Astrocyte (in vitro differentiated cells and primary cell): ENCODE results near the gene C17orf113. TPM values are rescaled to one million over a fixed set of nuclear protein-coding genes. Genes with fewer than 3 reads are reported as not detected.
A peak's percentile ranks its signal among the peaks of the same experiment; 100 is the strongest.
"Not testable (repeated sequence)": the region's sequence is repeated elsewhere in the genome, so short reads cannot be mapped to it uniquely, and the experiment has no call there.

Experiments
- DNase-seq: peaks from one replicate; pipeline ENCODE4 v3.0.0-alpha.2; 2010; ENCODE audit warnings: low read depth
- FAIRE-seq: peaks from 2 replicates; lab custom pipeline; 2011; peaks lifted over from hg19 to GRCh38; lab: Jason Lieb, UNC
- H2AFZ ChIP-seq: 2 replicates; pipeline ENCODE4 v1.6.0; 2012; ENCODE audit warnings: low read depth, low read length, inconsistent platforms
- H3K27ac ChIP-seq: 2 replicates; pipeline ENCODE4 v1.5.1; 2011; ENCODE audit warnings: low read depth, low read length, inconsistent platforms
- H3K27me3 ChIP-seq: 2 replicates; pipeline ENCODE4 v1.6.0; 2011; ENCODE audit warnings: low read length, inconsistent platforms; ENCODE audit not compliant: insufficient read depth
- H3K36me3 ChIP-seq: 2 replicates; pipeline ENCODE4 v1.5.1; 2011; ENCODE audit warnings: low read length, inconsistent platforms; ENCODE audit not compliant: insufficient read depth
- H3K4me1 ChIP-seq: 2 replicates; pipeline ENCODE4 v1.5.1; 2011; ENCODE audit warnings: low read length, inconsistent platforms; ENCODE audit not compliant: insufficient read depth
- H3K4me2 ChIP-seq: 2 replicates; pipeline ENCODE4 v1.6.0; 2012; ENCODE audit warnings: low read length, inconsistent platforms
- H3K4me3 ChIP-seq: 2 replicates; pipeline ENCODE4 v1.5.1; 2011; ENCODE audit warnings: low read depth, mild to moderate bottlenecking, low read length, inconsistent platforms; ENCODE audit not compliant: insufficient read depth
- H3K79me2 ChIP-seq: 2 replicates; pipeline ENCODE4 v1.6.0; 2012; ENCODE audit warnings: mild to moderate bottlenecking, low read length, inconsistent platforms; ENCODE audit not compliant: insufficient read depth
- H3K9ac ChIP-seq: 2 replicates; pipeline ENCODE4 v1.6.0; 2012; ENCODE audit warnings: mild to moderate bottlenecking, low read length, inconsistent platforms
- H3K9me3 ChIP-seq: 2 replicates; pipeline ENCODE4 v1.5.1; 2012; ENCODE audit warnings: low read depth, mild to moderate bottlenecking, low read length, inconsistent platforms; ENCODE audit not compliant: insufficient read depth
- H4K20me1 ChIP-seq: 2 replicates; pipeline ENCODE4 v1.6.0; 2012; ENCODE audit warnings: low read length, inconsistent platforms; ENCODE audit not compliant: insufficient read depth
- H3K27ac Mint-ChIP-seq: one replicate; pipeline ENCODE4 v1.8.0; 2021; ENCODE audit warnings: mild to moderate bottlenecking, mixed read lengths; ENCODE audit not compliant: unreplicated experiment
- H3K27me3 Mint-ChIP-seq: one replicate; pipeline ENCODE4 v1.8.0; 2021; ENCODE audit warnings: low read depth, mixed read lengths; ENCODE audit not compliant: unreplicated experiment
- H3K36me3 Mint-ChIP-seq: one replicate; pipeline ENCODE4 v1.8.0; 2021; ENCODE audit warnings: low read depth, mixed read lengths; ENCODE audit not compliant: unreplicated experiment
- H3K4me1 Mint-ChIP-seq: one replicate; pipeline ENCODE4 v1.8.0; 2021; ENCODE audit warnings: low read depth, mixed read lengths; ENCODE audit not compliant: unreplicated experiment
- H3K4me3 Mint-ChIP-seq: one replicate; pipeline ENCODE4 v1.8.0; 2021; ENCODE audit warnings: mild to moderate bottlenecking, moderate library complexity, mixed read lengths; ENCODE audit not compliant: unreplicated experiment
- H3K9me3 Mint-ChIP-seq: one replicate; pipeline ENCODE4 v1.8.0; 2021; ENCODE audit warnings: mild to moderate bottlenecking, mixed read lengths; ENCODE audit not compliant: unreplicated experiment
- CTCF ChIP-seq: IDR thresholded peaks from 2 replicates; pipeline ENCODE4 v1.5.1; 2011; ENCODE audit warnings: low read depth, mild to moderate bottlenecking, inconsistent platforms, low read length, moderate library complexity; ENCODE audit not compliant: insufficient read depth
- EZH2 ChIP-seq: IDR thresholded peaks from 2 replicates; pipeline ENCODE4 v1.6.1; 2012; ENCODE audit warnings: mild to moderate bottlenecking, low read length, inconsistent platforms; ENCODE audit not compliant: insufficient read depth
- total RNA-seq: library from RNA; stranded (reverse); gene quantifications from 2 replicates; pipeline ENCODE4 v1.2.1, GENCODE V29; 2021

The C17orf113 gene
- total RNA-seq, 1 donor from 2014 or later = 0.23 TPM

GRCh38 chr17:42016941-42017865, 33.2 kb downstream of the C17orf113 start, which contains the start of gene DNAJC7:
TSS of gene DNAJC7 (minus strand) at chr17:42017439. CDS start at chr17:42017416, 23 bp downstream.
- peak within 1 kb of the TSS; percentile 92 for H2AFZ ChIP-seq
- Mint-ChIP-seq H3K36me3 (peaks cover 9% of the 10 kb centered on the region), H3K27me3 (no peaks in the 10 kb centered on the region), H3K4me1 (peaks cover 23% of the 10 kb centered on the region), H3K27ac (peak within 1 kb of the TSS; percentile 99), H3K4me3 (peak within 1 kb of the TSS; percentile 100), H3K9me3 (peaks cover under 1% of the 10 kb centered on the region)
- TF ChIP-seq CTCF = no peak
- no peak for TF ChIP-seq EZH2
- H4K20me1 ChIP-seq = peaks cover 30% of the 10 kb centered on the region
- peak within 1 kb of the TSS; percentile 91 for H3K4me3 ChIP-seq
- FAIRE-seq = no peak
- peak within 1 kb of the TSS; percentile 99 for H3K9ac ChIP-seq
- peak within 1 kb of the TSS; percentile 95 for H3K27ac ChIP-seq
- no peaks in the 10 kb centered on the region for H3K27me3 ChIP-seq
- H3K79me2 ChIP-seq = peaks cover 73% of the 10 kb centered on the region
- peak within 1 kb of the TSS; percentile 89 for H3K4me2 ChIP-seq
- peaks cover 20% of the 10 kb centered on the region for H3K4me1 ChIP-seq
- H3K9me3 ChIP-seq = no peaks in the 10 kb centered on the region
- DNase-seq = peak; percentile 80
- H3K36me3 ChIP-seq = peaks cover 4% of the 10 kb centered on the region

GRCh38 chr17:42016411-42016831, 34.0 kb downstream of the C17orf113 start:
- Histone ChIP-seq H4K20me1 (peaks cover 35% of the 10 kb centered on the region), H2AFZ (peak overlapping the region; percentile 92), H3K4me3 (peak overlapping the region; percentile 91), H3K4me2 (peak overlapping the region; percentile 89), H3K27me3 (no peaks in the 10 kb centered on the region), H3K79me2 (peaks cover 78% of the 10 kb centered on the region), H3K9ac (peak overlapping the region; percentile 99), H3K4me1 (peaks cover 20% of the 10 kb centered on the region), H3K36me3 (peaks cover under 1% of the 10 kb centered on the region), H3K27ac (peak overlapping the region; percentile 95), H3K9me3 (no peaks in the 10 kb centered on the region)
- peaks cover 5% of the 10 kb centered on the region for H3K36me3 Mint-ChIP-seq
- DNase-seq (peak; percentile 25), FAIRE-seq (no peak)
- H3K27me3 Mint-ChIP-seq = no peaks in the 10 kb centered on the region
- peak overlapping the region; percentile 99 for H3K27ac Mint-ChIP-seq
- TF ChIP-seq EZH2 (no peak), CTCF (no peak)
- no peaks in the 10 kb centered on the region for H3K9me3 Mint-ChIP-seq
- H3K4me1 Mint-ChIP-seq = peaks cover 24% of the 10 kb centered on the region
- H3K4me3 Mint-ChIP-seq = peak overlapping the region; percentile 100

- H3K9me3 ChIP-seq, FAIRE-seq, H3K4me2 ChIP-seq, H3K27me3 ChIP-seq, H3K4me3 Mint-ChIP-seq, H3K9me3 Mint-ChIP-seq, H3K36me3 Mint-ChIP-seq, H3K27ac Mint-ChIP-seq, H3K27ac ChIP-seq, DNase-seq, H2AFZ ChIP-seq, H3K27me3 Mint-ChIP-seq, H3K36me3 ChIP-seq, H3K4me3 ChIP-seq, H3K9ac ChIP-seq: not testable (repeated sequence)
- peaks cover 16% of the 10 kb centered on the region for H3K4me1 ChIP-seq
- peaks cover 27% of the 10 kb centered on the region for H3K4me1 Mint-ChIP-seq
- H3K79me2 ChIP-seq = peaks cover 88% of the 10 kb centered on the region
- peaks cover 54% of the 10 kb centered on the region for H4K20me1 ChIP-seq
These were observed 36.7 kb downstream of the C17orf113 start for GRCh38 chr17:42013740-42014139.

GRCh38 chr17:42012363-42012762, 38.0 kb downstream of the C17orf113 start:
- not testable (repeated sequence) for H3K27me3 Mint-ChIP-seq, H3K9me3 ChIP-seq, FAIRE-seq, H2AFZ ChIP-seq, H3K36me3 Mint-ChIP-seq, H3K9ac ChIP-seq, H3K4me2 ChIP-seq, H3K4me1 ChIP-seq, H3K27ac Mint-ChIP-seq, H3K27me3 ChIP-seq, H3K4me3 Mint-ChIP-seq, DNase-seq, H3K9me3 Mint-ChIP-seq, H3K27ac ChIP-seq, H3K4me3 ChIP-seq, H3K36me3 ChIP-seq
- Histone ChIP-seq H4K20me1 (peaks cover 58% of the 10 kb centered on the region), H3K79me2 (peaks cover 99% of the 10 kb centered on the region)
- H3K4me1 Mint-ChIP-seq = peaks cover 27% of the 10 kb centered on the region
